ENCODE measurements around the gene MIPEP.

The MIPEP gene

GRCh38 chr13:23919006-23919405 lies 29.8 kb upstream of the MIPEP start:
- DNase-seq (ENCODE audit: low read depth): no peak
- no peak overlapping the region for H3K4me3 ChIP-seq (ENCODE audit: low read length)
- no peak for TF ChIP-seq CTCF (conservative IDR thresholded peaks at IDR 0.05; ENCODE audit: low read depth, low read length)

- DNase-seq (ENCODE audit: low read depth): no peak
- TF ChIP-seq CTCF (conservative IDR thresholded peaks at IDR 0.05; ENCODE audit: low read depth, low read length): no peak
- no peak overlapping the region for H3K4me3 ChIP-seq (ENCODE audit: low read length)
Measured at GRCh38 chr13:23918208-23918607, 29.0 kb upstream of the MIPEP start.

GRCh38 chr13:23915308-23915707 lies 26.1 kb upstream of the MIPEP start:
- TF ChIP-seq CTCF (conservative IDR thresholded peaks at IDR 0.05; ENCODE audit: low read depth, low read length): no peak
- H3K4me3 ChIP-seq (ENCODE audit: low read length): no peak overlapping the region
- DNase-seq (ENCODE audit: low read depth): no peak

GRCh38 chr13:23912469-23912868 lies 23.3 kb upstream of the MIPEP start:
- no peak for TF ChIP-seq CTCF (conservative IDR thresholded peaks at IDR 0.05; ENCODE audit: low read depth, low read length)
- no peak overlapping the region for H3K4me3 ChIP-seq (ENCODE audit: low read length)
- DNase-seq (ENCODE audit: low read depth): no peak

- no peak for TF ChIP-seq CTCF (conservative IDR thresholded peaks at IDR 0.05; ENCODE audit: low read depth, low read length)
- DNase-seq (ENCODE audit: low read depth): no peak
- H3K4me3 ChIP-seq (ENCODE audit: low read length): no peak overlapping the region
Measured at GRCh38 chr13:23909606-23910005, 20.4 kb upstream of the MIPEP start.

- no peak overlapping the region for H3K4me3 ChIP-seq (ENCODE audit: low read length)
- no peak for DNase-seq (ENCODE audit: low read depth)
- no peak for TF ChIP-seq CTCF (conservative IDR thresholded peaks at IDR 0.05; ENCODE audit: low read depth, low read length)
Measured at GRCh38 chr13:23905766-23906165, 16.6 kb upstream of the MIPEP start.

GRCh38 chr13:23903906-23904280 lies 14.7 kb upstream of the MIPEP start:
- TF ChIP-seq CTCF (conservative IDR thresholded peaks at IDR 0.05; ENCODE audit: low read depth, low read length): no peak
- DNase-seq (ENCODE audit: low read depth): no peak
- H3K4me3 ChIP-seq (ENCODE audit: low read length): no peak overlapping the region
